ENCODE results near the gene HERPUD1. TPM values are rescaled to one million over a fixed set of nuclear protein-coding genes. Genes with fewer than 3 reads are reported as not detected.

HERPUD1 gene
- total RNA-seq, 1 donor from 2014 or later = 60.8 TPM

GRCh38 chr16:56966093-56966475 lies 34.1 kb downstream of the HERPUD1 start:
- Mint-ChIP-seq H3K9me3 (ENCODE audit: unreplicated experiment) (no peaks in the 10 kb centered on the region), H3K4me3 (ENCODE audit: unreplicated experiment) (no peak overlapping the region)
- DNase-seq (ENCODE audit: low spot score) = no peak

GRCh38 chr16:56967733-56968132 lies 35.8 kb downstream of the HERPUD1 start:
- peaks cover 18% of the 10 kb centered on the region for H3K4me1 Mint-ChIP-seq (ENCODE audit: unreplicated experiment)
- H3K9me3 Mint-ChIP-seq (ENCODE audit: unreplicated experiment) = no peaks in the 10 kb centered on the region
- no peak for TF ChIP-seq CTCF (IDR thresholded peaks at IDR 0.05; ENCODE audit: unreplicated experiment)
- no peak overlapping the region for H3K27ac Mint-ChIP-seq (ENCODE audit: unreplicated experiment)
- no peak overlapping the region for H3K4me3 Mint-ChIP-seq (ENCODE audit: unreplicated experiment)
- peaks cover 8% of the 10 kb centered on the region for H3K27me3 Mint-ChIP-seq (ENCODE audit: unreplicated experiment)
- DNase-seq (ENCODE audit: low spot score) = no peak
- no peaks in the 10 kb centered on the region for H3K36me3 Mint-ChIP-seq (ENCODE audit: low read depth, unreplicated experiment)

More at GRCh38 chr16:56966093-56966475, 34.1 kb downstream of the HERPUD1 start:
- no peak for TF ChIP-seq CTCF (IDR thresholded peaks at IDR 0.05; ENCODE audit: unreplicated experiment)
- no peaks in the 10 kb centered on the region for H3K36me3 Mint-ChIP-seq (ENCODE audit: low read depth, unreplicated experiment)
- H3K4me1 Mint-ChIP-seq (ENCODE audit: unreplicated experiment) = peaks cover 21% of the 10 kb centered on the region
- no peak overlapping the region for H3K27ac Mint-ChIP-seq (ENCODE audit: unreplicated experiment)
- peaks cover 7% of the 10 kb centered on the region for H3K27me3 Mint-ChIP-seq (ENCODE audit: unreplicated experiment)

GRCh38 chr16:56969769-56970168 lies 37.8 kb downstream of the HERPUD1 start:
- no peaks in the 10 kb centered on the region for H3K9me3 Mint-ChIP-seq (ENCODE audit: unreplicated experiment)
- H3K27me3 Mint-ChIP-seq (ENCODE audit: unreplicated experiment) = peaks cover 8% of the 10 kb centered on the region
- H3K36me3 Mint-ChIP-seq (ENCODE audit: low read depth, unreplicated experiment) = peaks cover 4% of the 10 kb centered on the region
- no peak for TF ChIP-seq CTCF (IDR thresholded peaks at IDR 0.05; ENCODE audit: unreplicated experiment)
- DNase-seq (ENCODE audit: low spot score) = no peak
- no peak overlapping the region for H3K27ac Mint-ChIP-seq (ENCODE audit: unreplicated experiment)
- H3K4me3 Mint-ChIP-seq (ENCODE audit: unreplicated experiment) = no peak overlapping the region
- H3K4me1 Mint-ChIP-seq (ENCODE audit: unreplicated experiment) = peaks cover 18% of the 10 kb centered on the region

- Mint-ChIP-seq H3K9me3 (ENCODE audit: unreplicated experiment) (no peaks in the 10 kb centered on the region), H3K4me1 (ENCODE audit: unreplicated experiment) (peaks cover 10% of the 10 kb centered on the region), H3K36me3 (ENCODE audit: low read depth, unreplicated experiment) (peaks cover 4% of the 10 kb centered on the region), H3K4me3 (ENCODE audit: unreplicated experiment) (peak overlapping the region; percentile 39), H3K27me3 (ENCODE audit: unreplicated experiment) (peaks cover 7% of the 10 kb centered on the region), H3K27ac (ENCODE audit: unreplicated experiment) (no peak overlapping the region)
- TF ChIP-seq CTCF (IDR thresholded peaks at IDR 0.05; ENCODE audit: unreplicated experiment) = no peak
- no peak for DNase-seq (ENCODE audit: low spot score)
Observed at GRCh38 chr16:56970934-56971767, 39.2 kb downstream of the HERPUD1 start.

- H3K4me3 Mint-ChIP-seq (ENCODE audit: unreplicated experiment) = no peak overlapping the region
- H3K4me1 Mint-ChIP-seq (ENCODE audit: unreplicated experiment) = peaks cover 8% of the 10 kb centered on the region
- H3K27ac Mint-ChIP-seq (ENCODE audit: unreplicated experiment) = no peak overlapping the region
- peaks cover 4% of the 10 kb centered on the region for H3K36me3 Mint-ChIP-seq (ENCODE audit: low read depth, unreplicated experiment)
- peaks cover 7% of the 10 kb centered on the region for H3K27me3 Mint-ChIP-seq (ENCODE audit: unreplicated experiment)
- DNase-seq (ENCODE audit: low spot score) = no peak
- TF ChIP-seq CTCF (IDR thresholded peaks at IDR 0.05; ENCODE audit: unreplicated experiment) = no peak
- H3K9me3 Mint-ChIP-seq (ENCODE audit: unreplicated experiment) = no peaks in the 10 kb centered on the region
Observed at GRCh38 chr16:56971768-56972043, 39.8 kb downstream of the HERPUD1 start.
